Uterus (tissue), 4 donors: ENCODE data around the gene MAP4K5. TPM values are rescaled to one million over a fixed set of nuclear protein-coding genes. Genes with fewer than 3 reads are reported as not detected.

ENCODE experiments used
- DNase-seq, 2 donors: peaks; one replicate each; pipeline ENCODE4 v3.0.0-alpha.2; 2019 to 2020
- H3K27ac ChIP-seq, 2 donors: fragments of 200-600 bp; sonication (generic); 1 replicate in 1 of 2; 2 replicates in 1 of 2; pipeline ENCODE4 v1.5.1; 2016 to 2018
- H3K27me3 ChIP-seq, 2 donors: fragments of 200-600 bp; sonication (generic); one replicate each; pipeline ENCODE4 v1.5.1; 2018 to 2019; ENCODE audit warnings: control low read depth in 1 of 2
- H3K36me3 ChIP-seq, 2 donors: fragments of 200-600 bp; sonication (generic); one replicate each; pipeline ENCODE4 v1.5.1; 2019; ENCODE audit warnings: control low read depth in 1 of 2
- H3K4me1 ChIP-seq, 2 donors: fragments of 200-600 bp; sonication (generic); one replicate each; pipeline ENCODE4 v1.5.1; 2018 to 2019; ENCODE audit warnings: control low read depth in 1 of 2
- H3K4me3 ChIP-seq, 2 donors: fragments of 200-600 bp; sonication (generic); 1 replicate in 1 of 2; 2 replicates in 1 of 2; pipeline ENCODE4 v1.5.1; 2018 to 2019; ENCODE audit warnings: mild to moderate bottlenecking in 1 of 2
- H3K9me3 ChIP-seq, 2 donors: fragments of 200-600 bp; sonication (generic); one replicate each; pipeline ENCODE4 v1.5.1; 2019; ENCODE audit warnings: control low read depth in 1 of 2
- POLR2A ChIP-seq, 2 donors: fragments of 450-650 bp; IDR thresholded peaks; one replicate each; pipeline ENCODE4 v1.6.1; 2016; ENCODE audit warnings: antibody characterized with exemption in 2 of 2, mild to moderate bottlenecking in 1 of 2, moderate library complexity in 1 of 2
- intact Hi-C: fragments of 100-400 bp; cut with DNase I; formaldehyde crosslinking; loops from one replicate; pipeline ENCODE4 v1.15.1; 2023; ENCODE audit warnings: low total_unique reads
- total RNA-seq, 4 donors: library from RNA; depleted of rRNA in 3 of 4; stranded (reverse); fragments of >200 nt in 3 of 4; gene quantifications; one replicate each; pipeline versions ENCODE4 v1.1.0 to v1.2.4, GENCODE V29; 2014 to 2023
- TF ChIP-seq, protein P1 (sequence below), 4 experiments: fragments of 200-600 bp in 2 of 4; fragments of 450-650 bp in 2 of 4; sonication (generic) in 2 of 4; IDR thresholded peaks; one replicate each; pipeline ENCODE4 v1.5.1; 2016 to 2019; ENCODE audit warnings: antibody characterized with exemption in 4 of 4, mild to moderate bottlenecking in 2 of 4, moderate library complexity in 1 of 4
- donor health status: DM: yes; HTN: yes; CAD: no.

The MAP4K5 gene
- total RNA-seq, 4 donors from 2014 or later, result 44.6 to 179 (median 97.8) TPM

DNA sequence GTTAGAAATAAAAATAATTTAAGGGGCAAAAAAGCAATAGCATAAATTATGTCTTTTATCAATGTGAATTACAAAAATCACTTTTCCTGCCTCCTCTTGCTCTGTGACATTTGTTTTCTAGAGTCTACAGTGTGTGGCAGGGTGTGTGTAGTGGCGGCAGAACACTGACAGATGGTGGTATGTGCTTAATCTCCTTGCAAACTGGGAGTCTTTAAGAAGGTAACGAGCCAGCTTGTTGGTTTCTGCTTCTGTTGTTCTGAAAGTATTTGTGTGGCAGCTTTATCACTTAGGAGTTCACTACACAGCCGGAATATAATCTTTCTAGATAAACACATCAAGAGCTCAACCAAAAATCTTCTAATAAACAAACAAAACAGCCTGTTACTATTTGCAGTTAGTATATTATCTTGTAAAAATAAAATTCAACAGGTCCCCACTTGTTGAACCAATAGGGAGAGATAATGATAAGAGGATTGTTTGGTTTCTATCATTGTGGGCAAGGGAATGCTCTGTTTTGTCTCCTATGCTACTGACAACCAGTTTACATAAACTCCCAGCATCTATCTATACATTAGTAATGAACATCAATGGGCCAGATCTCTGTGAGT is 148.6 kb downstream of the MAP4K5 start:
- no peak for DNase-seq
- H3K4me3 ChIP-seq, result no peak overlapping the region

DNA sequence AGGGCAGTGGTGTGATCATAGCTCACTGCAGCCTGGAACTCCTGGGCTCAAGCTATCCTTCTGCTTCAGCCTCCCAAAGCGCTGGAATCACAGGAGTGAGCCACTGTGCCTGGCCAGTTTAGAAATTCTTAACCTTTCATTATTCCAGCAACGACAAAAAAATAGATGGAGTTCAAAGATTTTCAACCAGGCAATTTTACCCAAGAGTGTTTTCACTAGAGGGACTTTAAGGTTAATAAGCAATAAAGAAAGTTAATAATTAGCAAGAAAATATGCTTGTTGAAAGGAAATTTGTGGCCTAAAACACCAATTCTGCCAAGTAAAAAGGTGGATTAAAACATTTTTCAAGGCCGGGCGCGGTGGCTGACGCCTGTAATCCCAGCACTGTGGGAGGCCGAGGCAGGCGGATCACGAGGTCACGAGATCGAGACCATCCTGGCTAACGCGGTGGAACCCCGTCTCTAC is 150.5 kb downstream of the MAP4K5 start:
- intact Hi-C loops, result no loop called here
- Histone ChIP-seq H3K9me3 (no peaks in the 10 kb centered on the region), H3K36me3 (no peaks in the 10 kb centered on the region), H3K4me1 (peaks cover 0 to 5% of the 10 kb centered on the region in 2 donors), H3K4me3 (no peak overlapping the region), H3K27me3 (no peaks in the 10 kb centered on the region), H3K27ac (no peak overlapping the region)
- DNase-seq, result no peak
- no peak for TF ChIP-seq POLR2A (IDR thresholded peaks at IDR 0.05)
- TF ChIP-seq, protein P1, sequence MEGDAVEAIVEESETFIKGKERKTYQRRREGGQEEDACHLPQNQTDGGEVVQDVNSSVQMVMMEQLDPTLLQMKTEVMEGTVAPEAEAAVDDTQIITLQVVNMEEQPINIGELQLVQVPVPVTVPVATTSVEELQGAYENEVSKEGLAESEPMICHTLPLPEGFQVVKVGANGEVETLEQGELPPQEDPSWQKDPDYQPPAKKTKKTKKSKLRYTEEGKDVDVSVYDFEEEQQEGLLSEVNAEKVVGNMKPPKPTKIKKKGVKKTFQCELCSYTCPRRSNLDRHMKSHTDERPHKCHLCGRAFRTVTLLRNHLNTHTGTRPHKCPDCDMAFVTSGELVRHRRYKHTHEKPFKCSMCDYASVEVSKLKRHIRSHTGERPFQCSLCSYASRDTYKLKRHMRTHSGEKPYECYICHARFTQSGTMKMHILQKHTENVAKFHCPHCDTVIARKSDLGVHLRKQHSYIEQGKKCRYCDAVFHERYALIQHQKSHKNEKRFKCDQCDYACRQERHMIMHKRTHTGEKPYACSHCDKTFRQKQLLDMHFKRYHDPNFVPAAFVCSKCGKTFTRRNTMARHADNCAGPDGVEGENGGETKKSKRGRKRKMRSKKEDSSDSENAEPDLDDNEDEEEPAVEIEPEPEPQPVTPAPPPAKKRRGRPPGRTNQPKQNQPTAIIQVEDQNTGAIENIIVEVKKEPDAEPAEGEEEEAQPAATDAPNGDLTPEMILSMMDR (IDR thresholded peaks at IDR 0.05), result no peak

More for the DNA sequence above, 148.6 kb downstream of the MAP4K5 start:
- Histone ChIP-seq H3K9me3 (no peaks in the 10 kb centered on the region), H3K4me1 (peaks cover 0 to 5% of the 10 kb centered on the region in 2 donors), H3K27me3 (no peaks in the 10 kb centered on the region), H3K36me3 (no peaks in the 10 kb centered on the region), H3K27ac (peak overlapping the region in 1 of 2 donors; percentile 69)
- TF ChIP-seq, protein P1 (IDR thresholded peaks at IDR 0.05), result peak in 1 of 4 experiments; percentile 17
- no peak for TF ChIP-seq POLR2A (IDR thresholded peaks at IDR 0.05)
- intact Hi-C loops, result no loop called here

DNA sequence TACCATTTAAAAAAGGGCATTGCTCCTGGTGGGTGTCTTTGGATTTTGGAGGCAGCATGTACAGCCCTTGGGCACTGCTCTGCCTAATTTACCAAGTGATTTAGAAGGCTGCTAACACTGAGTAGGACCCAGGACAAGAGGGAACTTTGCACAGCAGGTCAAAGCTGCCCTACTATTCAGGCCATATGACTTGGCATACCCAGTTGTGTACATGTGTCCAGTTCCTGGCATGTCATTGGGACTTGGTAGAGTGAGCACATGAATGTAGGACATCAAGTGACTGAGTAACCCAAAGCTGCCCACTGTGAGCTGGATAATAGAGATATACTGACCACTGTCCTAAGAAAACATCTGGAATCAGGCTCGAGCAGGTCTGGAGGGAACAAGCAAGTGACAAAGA is 151.4 kb downstream of the MAP4K5 start:
- no peak for DNase-seq
- Histone ChIP-seq H3K9me3 (no peaks in the 10 kb centered on the region), H3K27me3 (no peaks in the 10 kb centered on the region), H3K27ac (no peak overlapping the region), H3K4me1 (peaks cover 0 to under 1% of the 10 kb centered on the region in 2 donors), H3K4me3 (no peak overlapping the region), H3K36me3 (no peaks in the 10 kb centered on the region)
- no peak for TF ChIP-seq POLR2A (IDR thresholded peaks at IDR 0.05)
- intact Hi-C loops, result no loop called here

DNA sequence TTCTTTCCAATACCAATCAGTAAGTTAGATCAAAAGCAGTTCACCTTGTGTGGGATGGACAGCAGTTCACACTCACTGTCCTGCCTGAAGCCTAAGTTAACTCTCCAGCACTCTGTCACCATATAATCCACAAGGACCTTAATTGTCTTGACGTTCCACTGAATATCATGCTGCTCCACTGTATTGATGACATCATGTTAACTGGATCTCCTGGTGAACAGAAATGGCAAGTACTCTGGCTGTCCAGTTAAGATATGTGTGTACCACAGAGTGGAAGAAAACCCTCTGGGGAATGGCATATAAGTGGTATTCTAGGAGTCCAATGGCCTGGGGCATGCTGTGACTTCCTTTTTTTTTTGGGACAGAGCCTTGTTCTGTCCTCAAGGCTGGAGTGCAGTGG is 151.9 kb downstream of the MAP4K5 start:
- H3K36me3 ChIP-seq, result no peaks in the 10 kb centered on the region
- no peaks in the 10 kb centered on the region for H3K4me1 ChIP-seq
- no peaks in the 10 kb centered on the region for H3K27me3 ChIP-seq
- no peak overlapping the region for H3K4me3 ChIP-seq
- no peaks in the 10 kb centered on the region for H3K9me3 ChIP-seq
- DNase-seq, result no peak
- TF ChIP-seq, protein P1 (IDR thresholded peaks at IDR 0.05), result no peak
- TF ChIP-seq POLR2A (IDR thresholded peaks at IDR 0.05), result no peak
- H3K27ac ChIP-seq, result no peak overlapping the region
- intact Hi-C loops, result no loop called here

DNA sequence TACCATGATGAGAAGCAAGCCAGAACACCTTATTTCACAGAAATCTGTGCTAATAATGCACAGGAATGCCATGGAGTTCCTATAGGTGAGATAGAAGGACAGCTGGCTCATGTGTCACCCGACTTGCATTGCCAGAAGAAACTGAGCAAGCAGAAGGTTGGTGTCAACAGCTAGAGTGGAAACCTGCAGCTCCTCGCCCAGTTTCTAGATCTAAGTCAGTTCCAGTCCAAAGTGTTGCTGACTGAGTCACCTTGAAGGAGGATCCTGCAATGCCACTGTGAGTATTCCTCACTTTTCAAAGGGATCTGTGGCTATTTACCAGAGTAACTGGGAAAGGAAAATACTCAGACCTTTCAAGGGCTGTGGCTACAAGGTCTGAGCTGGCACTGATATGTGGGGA is 152.8 kb downstream of the MAP4K5 start:
- H3K27ac ChIP-seq, result no peak overlapping the region
- no peaks in the 10 kb centered on the region for H3K9me3 ChIP-seq
- no peaks in the 10 kb centered on the region for H3K27me3 ChIP-seq
- no peak overlapping the region for H3K4me3 ChIP-seq
- intact Hi-C loops, result no loop called here
- H3K4me1 ChIP-seq, result no peaks in the 10 kb centered on the region
- H3K36me3 ChIP-seq, result no peaks in the 10 kb centered on the region
- no peak for DNase-seq
- TF ChIP-seq, protein P1 (IDR thresholded peaks at IDR 0.05), result no peak
- TF ChIP-seq POLR2A (IDR thresholded peaks at IDR 0.05), result no peak
